Fibroblast of skin of abdomen (primary cell): Measurements from ENCODE around the gene AKAP11.
A peak's percentile ranks its signal among the peaks of the same experiment; 100 is the strongest.

Experiments used
- DNase-seq: peaks from one replicate; pipeline ENCODE4 v3.0.0-alpha.2; 2013

AKAP11 gene

DNA sequence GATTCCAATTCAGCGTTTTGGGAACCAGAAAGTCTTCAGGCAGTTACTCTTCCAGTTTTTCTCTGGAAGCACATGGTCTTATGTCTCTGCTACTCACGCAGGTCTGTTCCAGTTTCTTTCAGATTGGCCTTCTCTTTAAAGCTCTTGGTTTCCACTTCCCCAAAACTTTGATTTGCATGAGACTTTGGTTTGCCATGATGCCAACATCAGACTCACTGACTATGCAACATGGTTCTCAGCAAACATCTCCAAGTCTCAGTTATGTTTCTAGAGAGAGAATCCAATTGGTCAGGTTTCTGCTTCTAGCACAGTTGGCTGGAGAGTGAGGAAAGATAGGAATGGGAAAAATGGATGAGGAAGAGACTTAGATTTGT is 3.1 kb downstream of the AKAP11 start:
- DNase-seq: no peak

GRCh38 chr13:42275506-42275905 is 3.6 kb downstream of the AKAP11 start:
- DNase-seq: no peak

DNA sequence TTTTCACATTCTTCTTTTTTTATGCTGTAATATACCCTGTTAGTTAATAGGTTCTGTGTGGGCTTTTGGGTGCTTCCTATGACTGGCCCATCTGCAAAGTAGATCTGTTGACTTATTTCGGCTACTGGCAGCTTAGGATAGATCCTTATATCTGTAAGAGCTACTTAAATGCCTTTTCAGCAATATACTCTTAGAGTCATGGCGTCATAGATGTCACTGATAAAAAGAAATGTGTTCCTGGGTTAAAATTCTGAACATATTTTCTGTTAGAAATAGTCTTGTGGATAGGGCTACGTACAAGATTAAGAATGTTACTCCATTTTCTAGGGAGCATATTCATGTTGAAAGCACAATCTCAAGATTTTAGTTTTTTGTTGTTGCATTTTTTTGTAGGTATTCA is 4.7 kb downstream of the AKAP11 start:
- DNase-seq: peak; percentile 22

- DNase-seq: peak; percentile 48
Measured at GRCh38 chr13:42277618-42278276, 5.8 kb downstream of the AKAP11 start.

GRCh38 chr13:42279080-42279479 is 7.1 kb downstream of the AKAP11 start:
- no peak for DNase-seq

GRCh38 chr13:42279986-42280385 is 8.0 kb downstream of the AKAP11 start:
- DNase-seq: no peak

GRCh38 chr13:42280537-42280936 is 8.6 kb downstream of the AKAP11 start:
- DNase-seq: no peak

GRCh38 chr13:42283574-42283973 is 11.6 kb downstream of the AKAP11 start:
- DNase-seq: no peak

DNA sequence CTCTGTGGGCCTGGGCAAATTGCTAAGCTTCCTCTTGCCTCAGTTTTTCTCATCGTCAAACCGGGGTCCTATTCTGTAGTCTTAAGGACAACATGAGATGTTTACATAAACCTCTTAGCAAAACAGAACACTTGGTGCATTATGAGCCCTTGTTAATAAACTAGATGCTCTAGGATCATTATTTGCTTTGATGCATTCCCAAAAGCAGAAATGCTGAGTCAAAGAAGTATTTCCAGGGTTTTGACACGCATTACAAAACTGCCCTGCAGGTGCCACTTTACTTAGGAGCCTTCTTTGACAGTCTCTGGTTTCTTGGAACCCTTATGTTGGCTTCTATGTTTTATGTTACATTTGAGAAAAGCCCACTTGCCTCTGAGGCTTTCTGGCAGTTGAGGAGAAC is 12.1 kb downstream of the AKAP11 start:
- no peak for DNase-seq

- no peak for DNase-seq
Measured at GRCh38 chr13:42298392-42298791, 26.4 kb downstream of the AKAP11 start.

- DNase-seq: no peak
Measured at GRCh38 chr13:42305503-42305902, 33.6 kb downstream of the AKAP11 start.

DNA sequence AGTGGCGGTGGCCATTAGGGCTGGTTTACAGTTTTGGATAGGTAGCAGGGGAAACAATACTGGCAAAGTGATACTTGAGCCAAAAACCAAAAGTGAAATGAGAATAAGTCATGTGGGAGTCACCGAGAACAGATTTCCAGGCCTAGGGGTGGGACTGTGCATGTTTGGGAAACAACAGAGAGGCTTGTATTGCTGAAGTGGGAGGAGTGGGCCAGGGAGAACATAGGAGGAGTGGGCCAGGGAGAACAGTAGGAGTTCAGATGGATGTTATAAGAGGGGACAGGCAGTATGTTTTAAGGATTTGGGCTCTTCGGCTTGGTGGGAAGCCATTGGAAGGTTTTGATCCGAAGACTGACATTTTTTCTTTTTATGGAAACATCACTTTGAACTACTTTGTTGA is 35.5 kb downstream of the AKAP11 start:
- DNase-seq: no peak

- DNase-seq: no peak
Measured at GRCh38 chr13:42312817-42313431, 41.0 kb downstream of the AKAP11 start.

DNA sequence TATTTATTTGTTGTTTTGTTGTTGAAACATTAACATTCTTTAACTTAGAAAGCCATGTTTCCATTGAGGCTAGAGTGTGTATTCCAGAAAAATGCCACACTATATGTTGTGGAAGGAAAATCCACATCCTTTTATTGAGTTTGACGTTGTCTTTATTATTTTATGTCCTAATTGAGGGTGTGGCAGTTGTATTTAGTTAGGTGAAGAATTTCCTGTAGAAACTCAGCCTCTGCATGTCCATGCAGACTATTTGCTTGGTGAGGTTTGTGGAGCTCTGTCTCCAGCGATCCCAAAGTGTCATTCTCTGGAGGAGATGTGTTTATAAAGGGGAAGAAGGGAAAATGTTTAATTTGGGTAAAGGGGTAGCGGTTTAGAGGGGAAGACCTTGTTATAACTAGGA is 46.6 kb downstream of the AKAP11 start:
- no peak for DNase-seq

DNA sequence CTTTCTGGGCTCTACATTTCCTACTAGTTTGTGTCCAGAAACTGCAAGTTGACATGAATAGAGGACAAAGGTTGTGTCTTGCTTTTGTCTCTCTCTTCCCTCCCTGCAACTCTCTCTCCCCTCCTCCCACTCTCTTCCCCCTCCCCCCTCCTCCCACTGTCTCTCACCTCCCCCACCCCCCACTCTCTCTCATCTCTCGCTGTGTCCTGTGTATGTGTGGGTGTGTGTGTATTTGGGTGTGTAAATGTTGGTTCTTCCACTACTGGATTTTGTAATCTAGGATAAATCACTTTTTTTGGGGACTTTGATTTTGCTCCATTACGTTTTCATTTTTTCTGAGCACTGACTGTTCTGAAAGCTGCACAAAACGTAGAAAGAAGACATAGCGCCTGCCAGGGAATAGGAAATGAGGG is 48.4 kb downstream of the AKAP11 start:
- no peak for DNase-seq

- DNase-seq: no peak
Measured at GRCh38 chr13:42322806-42323205, 50.9 kb downstream of the AKAP11 start.

DNA sequence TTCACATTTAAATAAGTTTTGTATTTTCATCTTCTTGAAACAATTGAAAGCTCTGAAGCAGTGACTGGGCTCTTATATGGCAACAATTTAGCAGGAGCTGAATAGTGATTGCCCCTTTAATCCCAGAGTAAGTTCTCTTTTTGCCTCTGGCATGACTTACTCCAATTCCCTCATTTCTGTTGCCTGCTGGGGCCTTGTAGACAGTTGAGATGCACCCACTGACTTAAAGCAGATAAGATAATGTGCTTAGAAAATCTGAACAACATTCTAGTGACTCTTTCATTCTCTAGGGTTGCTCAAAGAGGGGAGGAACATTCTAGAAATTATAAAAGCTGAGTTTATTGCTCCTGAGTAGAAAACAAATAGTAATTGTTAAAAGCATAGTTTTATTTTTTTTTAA is 52.8 kb downstream of the AKAP11 start:
- no peak for DNase-seq

- DNase-seq: no peak
Measured at GRCh38 chr13:42327725-42328124, 55.8 kb downstream of the AKAP11 start.

DNA sequence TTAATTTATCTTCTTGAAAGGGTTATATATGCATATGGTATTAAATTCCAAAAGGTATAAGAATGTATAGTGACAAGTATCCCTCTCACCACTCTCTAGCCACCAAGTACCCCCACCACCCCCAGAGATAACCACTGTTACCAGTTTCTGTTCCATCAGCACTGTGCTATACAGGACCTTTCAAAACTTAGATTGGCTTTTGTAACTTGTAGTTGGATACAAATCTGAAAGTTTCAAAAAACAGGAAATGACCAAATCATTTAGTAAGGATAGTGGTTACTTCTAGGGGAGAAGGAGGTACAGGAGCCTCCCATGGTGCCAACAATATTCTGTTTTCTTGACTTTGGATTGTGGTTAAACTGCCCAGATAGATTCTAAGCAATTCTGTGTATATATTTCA is 56.7 kb downstream of the AKAP11 start:
- no peak for DNase-seq

DNA sequence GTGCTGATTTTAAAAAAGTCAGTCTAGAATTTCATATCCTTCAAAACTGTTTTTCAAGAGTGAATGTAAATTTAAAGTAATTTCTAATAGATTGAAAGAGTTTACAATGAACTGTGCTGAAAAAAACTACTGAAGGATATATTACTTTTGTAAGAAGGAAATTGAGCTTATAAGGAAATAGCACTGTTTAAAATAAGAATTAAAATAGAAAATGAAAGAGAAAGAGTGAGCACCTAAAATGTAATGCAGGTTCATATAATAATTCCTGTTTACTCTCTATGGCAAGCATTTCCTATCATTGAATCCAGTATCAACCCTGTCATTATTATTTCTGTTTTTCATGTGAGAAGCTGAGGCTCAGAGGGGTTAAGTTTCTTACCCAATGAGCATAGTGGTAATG is 57.3 kb downstream of the AKAP11 start:
- DNase-seq: no peak

DNA sequence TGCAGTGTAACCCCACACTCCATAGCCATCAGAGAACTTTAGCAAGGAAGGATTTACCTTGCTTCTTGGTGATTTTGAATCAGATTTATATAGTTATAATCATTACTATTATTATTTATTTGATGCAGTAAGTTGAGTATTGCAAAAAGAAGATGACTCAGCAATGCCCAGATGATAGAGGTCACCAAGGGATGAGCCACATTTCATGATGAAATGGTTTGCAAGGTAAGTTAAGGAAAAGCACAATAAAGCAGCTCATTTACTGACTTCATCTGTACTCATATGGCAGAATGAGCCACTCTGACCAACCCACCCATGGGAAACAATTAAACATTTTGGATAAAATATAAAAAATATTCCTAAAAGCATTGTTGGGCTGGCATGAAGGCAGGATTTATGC is 59.1 kb downstream of the AKAP11 start:
- peak; percentile 6 for DNase-seq

DNA sequence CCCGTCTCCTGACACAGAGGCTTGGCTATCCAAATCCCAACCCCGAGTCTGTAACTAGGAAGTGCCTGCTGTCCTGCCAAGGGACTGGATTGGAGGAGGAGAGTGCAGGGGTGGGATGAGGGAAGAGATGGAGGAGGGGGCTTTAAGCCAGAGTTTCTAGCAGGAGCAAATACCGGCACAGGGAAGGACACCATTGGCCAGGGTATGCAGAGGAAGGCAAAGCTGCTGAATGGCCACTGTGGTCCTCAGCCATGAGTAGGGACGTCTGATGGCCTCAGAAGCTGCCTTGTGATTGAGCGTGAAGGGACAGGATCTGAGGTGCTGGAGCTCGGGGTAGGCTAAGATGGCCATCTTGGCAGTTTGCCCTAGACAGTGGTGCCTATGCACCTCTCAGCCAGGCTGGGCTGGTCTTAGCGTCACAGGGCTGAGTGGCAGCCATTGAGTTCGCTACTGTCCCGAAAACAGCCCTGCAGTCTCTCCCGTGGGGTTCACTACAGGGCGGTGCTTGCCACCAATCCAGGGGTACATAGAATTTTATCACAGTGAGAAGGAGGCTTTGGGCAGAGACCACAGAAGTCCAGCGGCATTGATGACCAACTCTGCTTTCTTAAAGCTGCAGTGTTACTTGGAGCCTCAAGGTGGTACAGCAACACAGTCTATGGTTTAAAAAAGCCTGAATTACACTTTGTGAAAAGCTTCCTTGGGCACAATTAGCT is 61.8 kb downstream of the AKAP11 start:
- DNase-seq: peak; percentile 42

DNA sequence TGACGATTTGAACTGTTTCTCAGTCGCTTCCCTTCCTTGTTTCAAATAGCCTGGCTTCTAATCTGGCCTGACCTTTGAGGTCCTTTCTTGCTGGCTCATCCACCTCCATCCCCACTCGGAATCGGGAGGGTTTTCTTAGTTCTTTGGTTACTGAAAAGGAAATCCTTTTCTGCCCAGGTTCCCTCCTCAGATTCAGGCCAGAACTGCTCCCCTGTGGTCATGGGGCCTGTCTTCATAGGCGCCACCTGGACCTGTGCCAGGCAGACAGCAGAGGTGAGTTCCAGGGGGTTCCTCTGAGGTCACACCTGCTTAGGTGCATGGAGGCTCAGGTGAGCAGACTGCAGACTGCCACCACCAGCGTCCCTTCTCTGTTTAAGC is 62.4 kb downstream of the AKAP11 start:
- DNase-seq: no peak
